Measurements from ENCODE around the gene FOXK2.

DNA sequence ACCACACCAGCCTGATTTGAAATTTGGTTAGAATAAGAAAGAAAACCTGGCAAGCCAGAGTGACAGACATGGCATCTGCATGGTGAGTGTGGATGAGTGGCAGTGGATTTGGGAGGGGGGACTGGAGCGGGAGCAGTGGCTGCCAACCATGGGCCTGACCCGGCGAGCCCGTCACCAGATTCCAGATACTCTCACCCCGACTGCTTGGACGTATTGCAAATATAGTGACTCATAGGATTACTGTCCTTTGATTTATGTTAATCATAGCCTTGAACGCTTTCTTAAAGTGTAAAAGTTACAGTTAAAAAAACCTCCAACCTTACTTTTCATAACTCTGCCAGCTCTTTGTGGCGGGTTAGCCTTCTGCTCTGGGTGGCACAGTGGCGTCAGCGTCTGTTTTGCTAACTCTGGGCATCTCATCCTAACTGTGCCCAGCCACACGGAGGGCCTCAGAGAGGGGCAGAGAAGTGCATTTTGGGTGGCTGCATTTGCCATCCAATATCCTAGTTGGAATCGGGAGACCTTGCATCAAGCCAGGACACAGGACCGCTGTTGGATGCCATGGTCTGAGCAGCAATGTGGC lies 26.8 kb upstream of the FOXK2 start:
- TF ChIP-seq CTCF (IDR thresholded peaks at IDR 0.05) (no peak), POLR2A (IDR thresholded peaks at IDR 0.05) (no peak)

All from uterus (tissue), 2 donors.